Activated CD8-positive, alpha-beta memory T cell treated with anti-CD3 and anti-CD28 coated beads, Interleukin-2, amount 10 ng/mL, durations not matched to agents 7 days and 5 days (primary cell): ENCODE measurements around the gene KCTD12. TPM values are rescaled to one million over a fixed set of nuclear protein-coding genes. Genes with fewer than 3 reads are reported as not detected.

ENCODE experiments used
- ATAC-seq: fragments of 150-1000 bp; cut with Tn5 transposase; one replicate; pipeline ENCODE4 v1.10.0; 2021; ENCODE audit warnings: moderate library complexity
- CTCF ChIA-PET: fragments of 350-600 bp; sonication (Branson Sonifier 250); formaldehyde crosslinking; loops from one replicate; lab custom pipeline; 2021; ENCODE audit warnings: antibody characterized with exemption; lab: Charles Lee
- DNase-seq: peaks from one replicate; pipeline ENCODE4 v3.0.0-alpha.2; 2020
- H3K27ac Mint-ChIP-seq: one replicate; pipeline ENCODE4 v1.8.0; 2021; ENCODE audit warnings: mild to moderate bottlenecking, mixed read lengths
- H3K27me3 Mint-ChIP-seq: one replicate; pipeline ENCODE4 v1.8.0; 2021; ENCODE audit warnings: mixed read lengths
- H3K36me3 Mint-ChIP-seq: one replicate; pipeline ENCODE4 v1.8.0; 2021; ENCODE audit warnings: mild to moderate bottlenecking, mixed read lengths
- H3K4me1 Mint-ChIP-seq: one replicate; pipeline ENCODE4 v1.8.0; 2021; ENCODE audit warnings: mixed read lengths
- H3K4me3 Mint-ChIP-seq: one replicate; pipeline ENCODE4 v1.8.0; 2021; ENCODE audit warnings: mild to moderate bottlenecking, moderate library complexity, mixed read lengths
- H3K9me3 Mint-ChIP-seq: one replicate; pipeline ENCODE4 v1.8.0; 2022; ENCODE audit warnings: low read depth, mixed read lengths
- total RNA-seq, 2 experiments: library from RNA; stranded (reverse); gene quantifications; one replicate each; pipeline ENCODE4 v1.2.3, GENCODE V29; 2021

The KCTD12 gene
- total RNA-seq, 2 experiments from 2014 or later, result 2.4 to 3.7 TPM

GRCh38 chr13:76884186-76884906, 1.9 kb downstream of the KCTD12 start:
- Mint-ChIP-seq H3K4me3 (peak overlapping the region; percentile 79), H3K36me3 (no peaks in the 10 kb centered on the region), H3K9me3 (no peaks in the 10 kb centered on the region), H3K27me3 (peaks cover 53% of the 10 kb centered on the region), H3K27ac (no peak overlapping the region), H3K4me1 (peaks cover 28% of the 10 kb centered on the region)
- ATAC-seq (no peak), DNase-seq (no peak)
- CTCF ChIA-PET, result interaction anchor here (1.0 to 3.4 kb wide), 9 partner anchors 11 to 1249 kb away, joined by 3 to 14 read pairs (median 5); no protein-coding TSS in a partner anchor

GRCh38 chr13:76883236-76883635, 3.0 kb downstream of the KCTD12 start:
- Mint-ChIP-seq H3K27ac (no peak overlapping the region), H3K36me3 (no peaks in the 10 kb centered on the region), H3K4me3 (no peak overlapping the region), H3K27me3 (peaks cover 44% of the 10 kb centered on the region), H3K4me1 (peaks cover 31% of the 10 kb centered on the region), H3K9me3 (no peaks in the 10 kb centered on the region)
- CTCF ChIA-PET, result interaction anchor here (1.0 to 1.3 kb wide), 2 partner anchors 8 to 21 kb away, joined by 3 to 4 read pairs; no protein-coding TSS in a partner anchor
- DNase-seq, result no peak
- no peak for ATAC-seq

- CTCF ChIA-PET, result interaction anchor here (1.0 to 1.3 kb wide), 2 partner anchors 8 to 21 kb away, joined by 3 to 4 read pairs; no protein-coding TSS in a partner anchor
- DNase-seq, result no peak
- Mint-ChIP-seq H3K27me3 (peaks cover 41% of the 10 kb centered on the region), H3K4me3 (no peak overlapping the region), H3K27ac (no peak overlapping the region), H3K9me3 (no peaks in the 10 kb centered on the region), H3K4me1 (peaks cover 31% of the 10 kb centered on the region), H3K36me3 (no peaks in the 10 kb centered on the region)
- ATAC-seq, result no peak
These were observed 3.8 kb downstream of the KCTD12 start for GRCh38 chr13:76882431-76882830.

- Mint-ChIP-seq H3K4me3 (no peak overlapping the region), H3K27me3 (peaks cover 39% of the 10 kb centered on the region), H3K36me3 (no peaks in the 10 kb centered on the region), H3K9me3 (no peaks in the 10 kb centered on the region), H3K27ac (no peak overlapping the region), H3K4me1 (peaks cover 22% of the 10 kb centered on the region)
- CTCF ChIA-PET, result interaction anchor here (1.1 to 1.6 kb wide), 4 partner anchors 9 to 100 kb away, joined by 3 to 5 read pairs (median 4); no protein-coding TSS in a partner anchor
- ATAC-seq, result no peak
- no peak for DNase-seq
These were observed 6.3 kb downstream of the KCTD12 start for GRCh38 chr13:76879883-76880270.

GRCh38 chr13:76879203-76879882, 6.9 kb downstream of the KCTD12 start:
- H3K9me3 Mint-ChIP-seq, result no peaks in the 10 kb centered on the region
- CTCF ChIA-PET, result interaction anchor here (0.6 to 1.6 kb wide), 5 partner anchors 9 to 513 kb away, joined by 3 to 5 read pairs (median 4); no protein-coding TSS in a partner anchor
- H3K4me3 Mint-ChIP-seq, result no peak overlapping the region
- H3K4me1 Mint-ChIP-seq, result peaks cover 18% of the 10 kb centered on the region
- peak; percentile 100 for ATAC-seq
- H3K27me3 Mint-ChIP-seq, result peaks cover 39% of the 10 kb centered on the region
- peak overlapping the region; percentile 60 for H3K27ac Mint-ChIP-seq
- peak; percentile 74 for DNase-seq
- no peaks in the 10 kb centered on the region for H3K36me3 Mint-ChIP-seq

GRCh38 chr13:76878043-76878442, 8.2 kb downstream of the KCTD12 start:
- H3K27ac Mint-ChIP-seq, result no peak overlapping the region
- peaks cover 39% of the 10 kb centered on the region for H3K27me3 Mint-ChIP-seq
- no peaks in the 10 kb centered on the region for H3K9me3 Mint-ChIP-seq
- CTCF ChIA-PET, result interaction anchor here (1.6 kb wide), 1 partner anchor 26 kb away, joined by 5 read pairs; no protein-coding TSS in a partner anchor
- ATAC-seq (no peak), DNase-seq (no peak)
- peaks cover 15% of the 10 kb centered on the region for H3K4me1 Mint-ChIP-seq
- H3K36me3 Mint-ChIP-seq, result no peaks in the 10 kb centered on the region
- no peak overlapping the region for H3K4me3 Mint-ChIP-seq

- Mint-ChIP-seq H3K27me3 (peaks cover 52% of the 10 kb centered on the region), H3K36me3 (no peaks in the 10 kb centered on the region), H3K27ac (no peak overlapping the region), H3K9me3 (no peaks in the 10 kb centered on the region), H3K4me3 (no peak overlapping the region), H3K4me1 (peaks cover 12% of the 10 kb centered on the region)
- DNase-seq, result no peak
- no peak for ATAC-seq
- CTCF ChIA-PET, result interaction anchor here (1.1 kb wide), 1 partner anchor 8 kb away, joined by 3 read pairs; no protein-coding TSS in a partner anchor
These were observed 10.9 kb downstream of the KCTD12 start for GRCh38 chr13:76875271-76875815.

- no peak overlapping the region for H3K4me3 Mint-ChIP-seq
- H3K27ac Mint-ChIP-seq, result no peak overlapping the region
- peaks cover 58% of the 10 kb centered on the region for H3K27me3 Mint-ChIP-seq
- H3K4me1 Mint-ChIP-seq, result peaks cover 5% of the 10 kb centered on the region
- H3K9me3 Mint-ChIP-seq, result no peaks in the 10 kb centered on the region
- no peak for DNase-seq
- H3K36me3 Mint-ChIP-seq, result no peaks in the 10 kb centered on the region
- CTCF ChIA-PET, result interaction anchor here (1.1 to 1.5 kb wide), 2 partner anchors 9 to 12 kb away, joined by 3 to 6 read pairs; partner anchors contain the start of gene KCTD12
- no peak for ATAC-seq
These were observed 11.7 kb downstream of the KCTD12 start for GRCh38 chr13:76874479-76874878.

- no peak for ATAC-seq
- Mint-ChIP-seq H3K4me3 (no peak overlapping the region), H3K36me3 (no peaks in the 10 kb centered on the region), H3K27me3 (peaks cover 58% of the 10 kb centered on the region), H3K27ac (no peak overlapping the region), H3K9me3 (no peaks in the 10 kb centered on the region), H3K4me1 (no peaks in the 10 kb centered on the region)
- no peak for DNase-seq
- CTCF ChIA-PET, result interaction anchor here (1.5 kb wide), 1 partner anchor 13 kb away, joined by 6 read pairs; the partner anchor contains the start of gene KCTD12
These were observed 12.8 kb downstream of the KCTD12 start for GRCh38 chr13:76873445-76873844.

GRCh38 chr13:76872675-76873074, 13.5 kb downstream of the KCTD12 start:
- no peak for ATAC-seq
- CTCF ChIA-PET, result no interaction called here
- H3K27ac Mint-ChIP-seq, result no peak overlapping the region
- H3K27me3 Mint-ChIP-seq, result peaks cover 54% of the 10 kb centered on the region
- H3K9me3 Mint-ChIP-seq, result no peaks in the 10 kb centered on the region
- no peaks in the 10 kb centered on the region for H3K36me3 Mint-ChIP-seq
- H3K4me3 Mint-ChIP-seq, result no peak overlapping the region
- no peak for DNase-seq
- no peaks in the 10 kb centered on the region for H3K4me1 Mint-ChIP-seq

- Mint-ChIP-seq H3K27me3 (peaks cover 58% of the 10 kb centered on the region), H3K27ac (no peak overlapping the region), H3K36me3 (no peaks in the 10 kb centered on the region), H3K4me3 (no peak overlapping the region), H3K9me3 (no peaks in the 10 kb centered on the region), H3K4me1 (no peaks in the 10 kb centered on the region)
- ATAC-seq (no peak), DNase-seq (no peak)
- CTCF ChIA-PET, result no interaction called here
These were observed 14.8 kb downstream of the KCTD12 start for GRCh38 chr13:76871432-76871831.

- ATAC-seq (no peak), DNase-seq (no peak)
- no peak overlapping the region for H3K4me3 Mint-ChIP-seq
- no peak overlapping the region for H3K27ac Mint-ChIP-seq
- H3K9me3 Mint-ChIP-seq, result no peaks in the 10 kb centered on the region
- H3K4me1 Mint-ChIP-seq, result no peaks in the 10 kb centered on the region
- peaks cover 53% of the 10 kb centered on the region for H3K27me3 Mint-ChIP-seq
- CTCF ChIA-PET, result no interaction called here
- H3K36me3 Mint-ChIP-seq, result no peaks in the 10 kb centered on the region
These were observed 17.8 kb downstream of the KCTD12 start for GRCh38 chr13:76868371-76868770.

GRCh38 chr13:76865996-76866503, 20.2 kb downstream of the KCTD12 start:
- ATAC-seq (no peak), DNase-seq (no peak)
- Mint-ChIP-seq H3K4me3 (no peak overlapping the region), H3K27me3 (peaks cover 42% of the 10 kb centered on the region), H3K27ac (no peak overlapping the region), H3K4me1 (no peaks in the 10 kb centered on the region), H3K9me3 (no peaks in the 10 kb centered on the region), H3K36me3 (no peaks in the 10 kb centered on the region)
- CTCF ChIA-PET, result no interaction called here
